H9 (cell line): ENCODE measurements around the gene FHIT. TPM values are rescaled to one million over a fixed set of nuclear protein-coding genes. Genes with fewer than 3 reads are reported as not detected.

ENCODE experiments used
- DNase-seq: peaks from one replicate; pipeline ENCODE4 v3.0.0-alpha.2; 2017
- H2AFZ ChIP-seq: one replicate; pipeline ENCODE4 v1.6.1; 2013; ENCODE audit warnings: mild to moderate bottlenecking, low read length, control low read depth, moderate library complexity
- H2AK5ac ChIP-seq: 2 replicates; pipeline ENCODE4 v1.6.1; 2013; ENCODE audit warnings: low read length, control low read depth, mixed read lengths; ENCODE audit not compliant: insufficient read length
- H2BK120ac ChIP-seq: one replicate; pipeline ENCODE4 v1.6.1; 2013; ENCODE audit warnings: low read depth, mild to moderate bottlenecking, low read length, control low read depth, inconsistent platforms; ENCODE audit not compliant: poor library complexity, severe bottlenecking
- H2BK12ac ChIP-seq: 2 replicates; pipeline ENCODE4 v1.6.1; 2013; ENCODE audit warnings: low read length, control low read depth, mixed read lengths, low read depth; ENCODE audit not compliant: insufficient read length
- H2BK15ac ChIP-seq: 2 replicates; pipeline ENCODE4 v1.6.1; 2013; ENCODE audit warnings: low read depth, low read length, control low read depth
- H2BK20ac ChIP-seq: one replicate; pipeline ENCODE4 v1.6.1; 2013; ENCODE audit warnings: low read depth, mild to moderate bottlenecking, low read length, control low read depth, inconsistent platforms; ENCODE audit not compliant: poor library complexity, severe bottlenecking
- H2BK5ac ChIP-seq: 2 replicates; pipeline ENCODE4 v1.6.1; 2013; ENCODE audit warnings: low read length, control low read depth, mixed read lengths; ENCODE audit not compliant: insufficient read length
- H3K14ac ChIP-seq: 2 replicates; pipeline ENCODE4 v1.6.1; 2013; ENCODE audit warnings: low read length, control low read depth; ENCODE audit not compliant: insufficient read depth
- H3K18ac ChIP-seq: 2 replicates; pipeline ENCODE4 v1.6.1; 2013; ENCODE audit warnings: low read depth, mild to moderate bottlenecking, mixed read lengths, low read length, control low read depth; ENCODE audit not compliant: insufficient read length
- H3K23ac ChIP-seq: 2 replicates; pipeline ENCODE4 v1.6.1; 2013; ENCODE audit warnings: low read length, control low read depth, mixed read lengths, low read depth; ENCODE audit not compliant: insufficient read length
- H3K23me2 ChIP-seq: 2 replicates; pipeline ENCODE4 v1.6.1; 2013; ENCODE audit warnings: low read depth, mild to moderate bottlenecking, mixed read lengths, low read length, control low read depth; ENCODE audit not compliant: insufficient read length, poor library complexity, severe bottlenecking
- H3K27ac ChIP-seq: 2 replicates; pipeline ENCODE4 v1.5.1; 2013; ENCODE audit warnings: low read length, control low read depth, mixed read lengths, low read depth; ENCODE audit not compliant: insufficient read length
- H3K27me3 ChIP-seq: 2 replicates; pipeline ENCODE4 v1.6.1; 2013; ENCODE audit warnings: low read length, control low read depth, inconsistent platforms; ENCODE audit not compliant: insufficient read depth
- H3K4ac ChIP-seq: 2 replicates; pipeline ENCODE4 v1.6.1; 2013; ENCODE audit warnings: low read depth, mild to moderate bottlenecking, control low read depth, inconsistent platforms, low read length, moderate library complexity
- H3K4me1 ChIP-seq: 2 replicates; pipeline ENCODE4 v1.6.1; 2013; ENCODE audit warnings: low read length, control low read depth, inconsistent platforms; ENCODE audit not compliant: insufficient read depth
- H3K4me2 ChIP-seq: 2 replicates; pipeline ENCODE4 v1.6.1; 2013; ENCODE audit warnings: low read length, control low read depth, mixed read lengths; ENCODE audit not compliant: insufficient read length, insufficient read depth
- H3K56ac ChIP-seq: 2 replicates; pipeline ENCODE4 v1.6.1; 2013; ENCODE audit warnings: low read depth, mild to moderate bottlenecking, mixed read lengths, low read length, control low read depth; ENCODE audit not compliant: insufficient read length
- H3K79me1 ChIP-seq: 2 replicates; pipeline ENCODE4 v1.6.1; 2013; ENCODE audit warnings: low read depth, mild to moderate bottlenecking, moderate library complexity, low read length, control low read depth, inconsistent platforms; ENCODE audit not compliant: insufficient read depth, poor library complexity, severe bottlenecking
- H3K79me2 ChIP-seq: 2 replicates; pipeline ENCODE4 v1.6.1; 2013; ENCODE audit warnings: low read length, control low read depth, inconsistent platforms; ENCODE audit not compliant: insufficient read depth
- H3K9ac ChIP-seq: 2 replicates; pipeline ENCODE4 v1.6.1; 2013; ENCODE audit warnings: low read length, control low read depth, mixed read lengths; ENCODE audit not compliant: insufficient read length; ENCODE audit errors: extremely low read depth
- H3K9me3 ChIP-seq: one replicate; pipeline ENCODE4 v1.6.1; 2013; ENCODE audit warnings: low read depth, low read length, inconsistent platforms; ENCODE audit not compliant: control insufficient read depth
- H3T11ph ChIP-seq: one replicate; pipeline ENCODE4 v1.6.1; 2013; ENCODE audit warnings: mild to moderate bottlenecking, low read length, control low read depth, inconsistent platforms
- H4K20me1 ChIP-seq: one replicate; pipeline ENCODE4 v1.6.1; 2013; ENCODE audit not compliant: control insufficient read depth, insufficient read length, insufficient read depth
- H4K5ac ChIP-seq: 2 replicates; pipeline ENCODE4 v1.6.1; 2013; ENCODE audit warnings: low read depth, mild to moderate bottlenecking, mixed read lengths, low read length, control low read depth; ENCODE audit not compliant: insufficient read length
- H4K8ac ChIP-seq: replicated peaks from 2 replicates; pipeline ENCODE4 v1.6.1; 2013; ENCODE audit warnings: low read length, control low read depth, mixed read lengths, low read depth; ENCODE audit not compliant: insufficient read length
- H4K91ac ChIP-seq: 2 replicates; pipeline ENCODE4 v1.6.1; 2013; ENCODE audit warnings: low read depth, mild to moderate bottlenecking, moderate library complexity, mixed read lengths, low read length, control low read depth; ENCODE audit not compliant: insufficient read length
- H3K27ac Mint-ChIP-seq, 3 experiments: 2 replicates in 2 of 3; 3 replicates in 1 of 3; pipeline ENCODE4 v1.8.0; 2020 to 2021; ENCODE audit warnings: mixed read lengths in 3 of 3, mild to moderate bottlenecking in 1 of 3, moderate library complexity in 1 of 3
- H3K27me3 Mint-ChIP-seq: 2 replicates; pipeline ENCODE4 v1.8.0; 2021; ENCODE audit warnings: low read depth, mild to moderate bottlenecking, moderate library complexity, mixed read lengths
- H3K36me3 Mint-ChIP-seq, 3 experiments: 2 replicates in 2 of 3; 3 replicates in 1 of 3; pipeline ENCODE4 v1.8.0; 2020 to 2021; ENCODE audit warnings: low read depth in 3 of 3, mixed read lengths in 3 of 3; ENCODE audit not compliant: insufficient read depth in 1 of 3
- H3K4me1 Mint-ChIP-seq, 2 experiments: 2 replicates each; pipeline ENCODE4 v1.8.0; 2020; ENCODE audit warnings: mixed read lengths in 2 of 2
- H3K4me3 Mint-ChIP-seq, 2 experiments: 2 replicates in 1 of 2; 3 replicates in 1 of 2; pipeline ENCODE4 v1.8.0; 2020 to 2021; ENCODE audit warnings: mild to moderate bottlenecking in 2 of 2, mixed read lengths in 2 of 2, moderate library complexity in 1 of 2
- H3K9me3 Mint-ChIP-seq, 2 experiments: 2 replicates in 1 of 2; 3 replicates in 1 of 2; pipeline ENCODE4 v1.8.0; 2020; ENCODE audit warnings: mild to moderate bottlenecking in 2 of 2, mixed read lengths in 2 of 2, moderate library complexity in 1 of 2
- WGBS: extraction: QIAGEN DNeasy Blood & Tissue Kit; methylation state at CpG from one replicate; pipeline ENCODE4 v1.1.7; 2013; ENCODE audit warnings: missing lambda C conversion rate, low lambda C conversion rate, mixed read lengths; ENCODE audit not compliant: insufficient read length; ENCODE audit errors: extremely low coverage; 5-methylcytosine and 5-hydroxymethylcytosine counted together
- total RNA-seq: library from RNA; stranded (reverse); gene quantifications from 2 replicates; pipeline ENCODE4 v1.2.1, GENCODE V29; 2021
- TF ChIP-seq, protein P1 (sequence below): fragments of 200-600 bp; sonication (generic); conservative IDR thresholded peaks from 3 replicates; pipeline ENCODE4 v1.8.0; 2021; ENCODE audit warnings: antibody characterized with exemption, mild to moderate bottlenecking

The FHIT gene
- total RNA-seq, 1 experiment from 2014 or later = 3.0 TPM

DNA sequence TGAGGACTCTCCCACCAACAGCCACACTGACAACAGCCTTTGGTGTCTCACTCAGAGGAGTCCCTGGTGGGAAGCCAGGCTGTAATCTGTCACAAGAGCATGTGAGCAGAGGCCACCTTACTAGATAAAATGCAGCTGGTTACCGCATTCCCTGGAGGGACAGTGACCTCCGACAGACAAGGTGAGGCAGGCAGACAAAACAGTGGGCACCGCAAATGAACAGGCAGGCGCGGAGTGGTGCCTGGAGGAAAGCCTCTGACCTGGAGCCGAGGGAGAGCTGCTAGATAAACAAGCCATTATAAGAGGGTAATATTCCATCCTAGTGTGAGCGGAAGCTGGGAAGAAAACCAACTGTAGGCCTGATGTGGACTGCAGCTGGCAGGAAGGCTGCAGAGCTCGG, 736.4 kb downstream of the FHIT start:
- H4K20me1 ChIP-seq = no peaks in the 10 kb centered on the region
- H3K23me2 ChIP-seq = no peaks in the 10 kb centered on the region
- no peak overlapping the region for H2BK120ac ChIP-seq
- no peak overlapping the region for H2BK5ac ChIP-seq
- H3K79me1 ChIP-seq = no peaks in the 10 kb centered on the region
- H3K9me3 Mint-ChIP-seq = peaks cover 0 to 5% of the 10 kb centered on the region in 2 experiments; a peak in 1 of 5 replicates
- no peak overlapping the region for H2AFZ ChIP-seq
- H3K27ac ChIP-seq = no peak overlapping the region
- H4K8ac ChIP-seq = no peak overlapping the region
- no peaks in the 10 kb centered on the region for H3K27me3 Mint-ChIP-seq
- H3K4me3 Mint-ChIP-seq = no peak overlapping the region
- H3K4me1 Mint-ChIP-seq = peaks cover 3 to 9% of the 10 kb centered on the region in 2 experiments; a peak in 3 of 4 replicates
- no peaks in the 10 kb centered on the region for H3K79me2 ChIP-seq
- H2BK12ac ChIP-seq = no peak overlapping the region
- H3K56ac ChIP-seq = no peak overlapping the region
- H3K14ac ChIP-seq = peak overlapping the region; percentile 12; the same call in 1 of the 2 replicates
- no peak overlapping the region for H3T11ph ChIP-seq
- H4K5ac ChIP-seq = no peak overlapping the region
- no peak overlapping the region for H3K9ac ChIP-seq
- TF ChIP-seq, protein P1, sequence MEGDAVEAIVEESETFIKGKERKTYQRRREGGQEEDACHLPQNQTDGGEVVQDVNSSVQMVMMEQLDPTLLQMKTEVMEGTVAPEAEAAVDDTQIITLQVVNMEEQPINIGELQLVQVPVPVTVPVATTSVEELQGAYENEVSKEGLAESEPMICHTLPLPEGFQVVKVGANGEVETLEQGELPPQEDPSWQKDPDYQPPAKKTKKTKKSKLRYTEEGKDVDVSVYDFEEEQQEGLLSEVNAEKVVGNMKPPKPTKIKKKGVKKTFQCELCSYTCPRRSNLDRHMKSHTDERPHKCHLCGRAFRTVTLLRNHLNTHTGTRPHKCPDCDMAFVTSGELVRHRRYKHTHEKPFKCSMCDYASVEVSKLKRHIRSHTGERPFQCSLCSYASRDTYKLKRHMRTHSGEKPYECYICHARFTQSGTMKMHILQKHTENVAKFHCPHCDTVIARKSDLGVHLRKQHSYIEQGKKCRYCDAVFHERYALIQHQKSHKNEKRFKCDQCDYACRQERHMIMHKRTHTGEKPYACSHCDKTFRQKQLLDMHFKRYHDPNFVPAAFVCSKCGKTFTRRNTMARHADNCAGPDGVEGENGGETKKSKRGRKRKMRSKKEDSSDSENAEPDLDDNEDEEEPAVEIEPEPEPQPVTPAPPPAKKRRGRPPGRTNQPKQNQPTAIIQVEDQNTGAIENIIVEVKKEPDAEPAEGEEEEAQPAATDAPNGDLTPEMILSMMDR = no peak
- no peaks in the 10 kb centered on the region for H3K4me1 ChIP-seq
- no peak overlapping the region for H2BK15ac ChIP-seq
- DNase-seq = no peak
- H3K9me3 ChIP-seq = no peaks in the 10 kb centered on the region
- H3K23ac ChIP-seq = no peak overlapping the region
- H2BK20ac ChIP-seq = no peak overlapping the region
- no peak overlapping the region for H3K4me2 ChIP-seq
- H3K36me3 Mint-ChIP-seq = peaks cover 0 to 7% (median 1%) of the 10 kb centered on the region in 3 experiments; a peak in 2 of 7 replicates
- no peak overlapping the region for H3K18ac ChIP-seq
- H3K27me3 ChIP-seq = no peaks in the 10 kb centered on the region
- no peak overlapping the region for H4K91ac ChIP-seq
- no CpG with 5 or more reads among the region's 8 CpGs for WGBS
- H3K4ac ChIP-seq = no peak overlapping the region
- H2AK5ac ChIP-seq = no peak overlapping the region
- H3K27ac Mint-ChIP-seq = peak overlapping the region; percentile 28 to 87 (median 43); a peak in 3 of 7 replicates
